ENCODE results near the gene PCSK9.

GRCh38 chr1:55043726-55044125, 4.4 kb downstream of the PCSK9 start:
- TF ChIP-seq REST (IDR thresholded peaks at IDR 0.05) (no peak), SP1 (IDR thresholded peaks at IDR 0.05) (no peak), CTCF (IDR thresholded peaks at IDR 0.05; ENCODE audit: low read depth, low read length, missing input control) (no peak), TAF1 (conservative IDR thresholded peaks at IDR 0.05) (no peak), ATF3 (IDR thresholded peaks at IDR 0.05) (no peak), MAX (IDR thresholded peaks at IDR 0.05) (no peak), HNF4G (IDR thresholded peaks at IDR 0.05) (no peak), RAD21 (IDR thresholded peaks at IDR 0.05) (no peak), HNF4A (conservative IDR thresholded peaks at IDR 0.05) (no peak), GABPA (IDR thresholded peaks at IDR 0.05 in 1 of 2, conservative IDR thresholded peaks at IDR 0.05 in 1 of 2) (no peak)

Data from liver (tissue), 3 donors.